ENCODE results near the gene TXNDC5.

- no peak for TF ChIP-seq CTCF (IDR thresholded peaks at IDR 0.05)
- no peak for TF ChIP-seq POLR2A (IDR thresholded peaks at IDR 0.05)
Measured at GRCh38 chr6:7921046-7921445, 10.5 kb upstream of the TXNDC5 start.

All from esophagus squamous epithelium (tissue), 4 donors.